Memory B cell (primary cell): ENCODE data around the gene PMS1.
"Not testable (repeated sequence)": the region's sequence is repeated elsewhere in the genome, so short reads cannot be mapped to it uniquely, and the experiment has no call there.

ENCODE experiments used
- ATAC-seq: fragments of 150-1000 bp; cut with Tn5 transposase; 2 replicates; pipeline ENCODE4 v1.10.0; 2021; ENCODE audit warnings: low read depth, mild to moderate bottlenecking, moderate library complexity
- DNase-seq, 2 donors: peaks; one replicate each; pipeline ENCODE4 v3.0.0; 2022; ENCODE audit warnings: low spot score in 2 of 2
- H3K27ac Mint-ChIP-seq: one replicate; pipeline ENCODE4 v1.8.0; 2022; ENCODE audit warnings: mild to moderate bottlenecking, moderate library complexity, mixed read lengths
- H3K27me3 Mint-ChIP-seq: one replicate; pipeline ENCODE4 v1.8.0; 2022; ENCODE audit warnings: mixed read lengths
- H3K36me3 Mint-ChIP-seq: one replicate; pipeline ENCODE4 v1.8.0; 2022; ENCODE audit warnings: mild to moderate bottlenecking, mixed read lengths
- H3K4me1 Mint-ChIP-seq: one replicate; pipeline ENCODE4 v1.8.0; 2022; ENCODE audit warnings: mixed read lengths
- H3K4me3 Mint-ChIP-seq: one replicate; pipeline ENCODE4 v1.8.0; 2022; ENCODE audit warnings: mild to moderate bottlenecking, moderate library complexity, mixed read lengths
- H3K9me3 Mint-ChIP-seq: one replicate; pipeline ENCODE4 v1.8.0; 2022; ENCODE audit warnings: mixed read lengths

Gene PMS1

GRCh38 chr2:189830510-189830909, 46.3 kb downstream of the PMS1 start:
- DNase-seq (no peak), ATAC-seq (no peak)
- H3K27me3 Mint-ChIP-seq, result no peaks in the 10 kb centered on the region
- H3K27ac Mint-ChIP-seq, result peak overlapping the region; percentile 31
- peaks cover 34% of the 10 kb centered on the region for H3K36me3 Mint-ChIP-seq
- no peak overlapping the region for H3K4me3 Mint-ChIP-seq
- peaks cover 9% of the 10 kb centered on the region for H3K4me1 Mint-ChIP-seq
- H3K9me3 Mint-ChIP-seq, result no peaks in the 10 kb centered on the region

GRCh38 chr2:189834059-189834458, 49.8 kb downstream of the PMS1 start:
- no peak for DNase-seq
- Mint-ChIP-seq H3K27ac (peak overlapping the region; percentile 15), H3K9me3 (no peaks in the 10 kb centered on the region), H3K4me1 (peaks cover 5% of the 10 kb centered on the region), H3K4me3 (no peak overlapping the region), H3K27me3 (no peaks in the 10 kb centered on the region), H3K36me3 (peaks cover 28% of the 10 kb centered on the region)
- no peak for ATAC-seq

GRCh38 chr2:189834642-189835041, 50.4 kb downstream of the PMS1 start:
- ATAC-seq, H3K27me3 Mint-ChIP-seq, DNase-seq, H3K4me3 Mint-ChIP-seq, H3K27ac Mint-ChIP-seq, H3K4me1 Mint-ChIP-seq, H3K9me3 Mint-ChIP-seq: not testable (repeated sequence)
- H3K36me3 Mint-ChIP-seq, result peaks cover 24% of the 10 kb centered on the region

GRCh38 chr2:189835855-189836558, 51.8 kb downstream of the PMS1 start:
- peaks cover 5% of the 10 kb centered on the region for H3K4me1 Mint-ChIP-seq
- H3K27me3 Mint-ChIP-seq, result no peaks in the 10 kb centered on the region
- DNase-seq (no peak), ATAC-seq (no peak)
- no peaks in the 10 kb centered on the region for H3K9me3 Mint-ChIP-seq
- H3K36me3 Mint-ChIP-seq, result peaks cover 16% of the 10 kb centered on the region
- no peak overlapping the region for H3K27ac Mint-ChIP-seq
- no peak overlapping the region for H3K4me3 Mint-ChIP-seq

GRCh38 chr2:189836644-189837043, 52.4 kb downstream of the PMS1 start:
- DNase-seq (no peak), ATAC-seq (no peak)
- H3K36me3 Mint-ChIP-seq, result peaks cover 18% of the 10 kb centered on the region
- H3K27ac Mint-ChIP-seq, result no peak overlapping the region
- H3K9me3 Mint-ChIP-seq, result no peaks in the 10 kb centered on the region
- no peak overlapping the region for H3K4me3 Mint-ChIP-seq
- peaks cover 5% of the 10 kb centered on the region for H3K4me1 Mint-ChIP-seq
- H3K27me3 Mint-ChIP-seq, result no peaks in the 10 kb centered on the region

- H3K27me3 Mint-ChIP-seq, result no peaks in the 10 kb centered on the region
- H3K36me3 Mint-ChIP-seq, result peaks cover 22% of the 10 kb centered on the region
- H3K9me3 Mint-ChIP-seq, result no peaks in the 10 kb centered on the region
- H3K4me1 Mint-ChIP-seq, result peaks cover 10% of the 10 kb centered on the region
- H3K4me3 Mint-ChIP-seq, result no peak overlapping the region
- H3K27ac Mint-ChIP-seq, result no peak overlapping the region
- ATAC-seq (no peak), DNase-seq (no peak)
Measured at GRCh38 chr2:189837326-189837725, 53.1 kb downstream of the PMS1 start.

- Mint-ChIP-seq H3K4me1 (peaks cover 5% of the 10 kb centered on the region), H3K4me3 (no peak overlapping the region), H3K27ac (peak overlapping the region; percentile 12), H3K36me3 (peaks cover 28% of the 10 kb centered on the region), H3K9me3 (no peaks in the 10 kb centered on the region), H3K27me3 (no peaks in the 10 kb centered on the region)
- ATAC-seq, result no peak
- no peak for DNase-seq
Measured at GRCh38 chr2:189841019-189841418, 56.8 kb downstream of the PMS1 start.

GRCh38 chr2:189848276-189848675, 64.0 kb downstream of the PMS1 start:
- Mint-ChIP-seq H3K9me3 (no peaks in the 10 kb centered on the region), H3K27ac (no peak overlapping the region), H3K36me3 (peaks cover 34% of the 10 kb centered on the region), H3K4me3 (no peak overlapping the region), H3K4me1 (no peaks in the 10 kb centered on the region), H3K27me3 (no peaks in the 10 kb centered on the region)
- ATAC-seq (no peak), DNase-seq (no peak)

- no peak for ATAC-seq
- Mint-ChIP-seq H3K4me3 (no peak overlapping the region), H3K27ac (no peak overlapping the region), H3K9me3 (no peaks in the 10 kb centered on the region), H3K36me3 (peaks cover 35% of the 10 kb centered on the region), H3K27me3 (no peaks in the 10 kb centered on the region), H3K4me1 (no peaks in the 10 kb centered on the region)
- no peak for DNase-seq
Measured at GRCh38 chr2:189849550-189849949, 65.3 kb downstream of the PMS1 start.

- H3K36me3 Mint-ChIP-seq, result peaks cover 32% of the 10 kb centered on the region
- ATAC-seq (no peak), DNase-seq (no peak)
- H3K9me3 Mint-ChIP-seq, result no peaks in the 10 kb centered on the region
- no peak overlapping the region for H3K27ac Mint-ChIP-seq
- no peak overlapping the region for H3K4me3 Mint-ChIP-seq
- no peaks in the 10 kb centered on the region for H3K4me1 Mint-ChIP-seq
- H3K27me3 Mint-ChIP-seq, result no peaks in the 10 kb centered on the region
Measured at GRCh38 chr2:189851174-189851826, 67.0 kb downstream of the PMS1 start.

- no peaks in the 10 kb centered on the region for H3K9me3 Mint-ChIP-seq
- H3K4me1 Mint-ChIP-seq, result no peaks in the 10 kb centered on the region
- H3K4me3 Mint-ChIP-seq, result no peak overlapping the region
- H3K27me3 Mint-ChIP-seq, result no peaks in the 10 kb centered on the region
- H3K36me3 Mint-ChIP-seq, result peaks cover 25% of the 10 kb centered on the region
- H3K27ac Mint-ChIP-seq, result no peak overlapping the region
- no peak for DNase-seq
- ATAC-seq, result no peak
Measured at GRCh38 chr2:189854187-189854586, 69.9 kb downstream of the PMS1 start.

GRCh38 chr2:189854940-189855339, 70.7 kb downstream of the PMS1 start:
- ATAC-seq, result no peak
- no peaks in the 10 kb centered on the region for H3K4me1 Mint-ChIP-seq
- H3K4me3 Mint-ChIP-seq, result no peak overlapping the region
- H3K36me3 Mint-ChIP-seq, result peaks cover 21% of the 10 kb centered on the region
- no peak overlapping the region for H3K27ac Mint-ChIP-seq
- H3K9me3 Mint-ChIP-seq, result no peaks in the 10 kb centered on the region
- no peaks in the 10 kb centered on the region for H3K27me3 Mint-ChIP-seq
- DNase-seq, result no peak

- H3K27me3 Mint-ChIP-seq, result no peaks in the 10 kb centered on the region
- no peak overlapping the region for H3K4me3 Mint-ChIP-seq
- no peak overlapping the region for H3K27ac Mint-ChIP-seq
- no peaks in the 10 kb centered on the region for H3K9me3 Mint-ChIP-seq
- peaks cover 20% of the 10 kb centered on the region for H3K36me3 Mint-ChIP-seq
- DNase-seq (no peak), ATAC-seq (no peak)
- H3K4me1 Mint-ChIP-seq, result peaks cover 2% of the 10 kb centered on the region
Measured at GRCh38 chr2:189858291-189858690, 74.0 kb downstream of the PMS1 start.

GRCh38 chr2:189860161-189860560, 75.9 kb downstream of the PMS1 start:
- Mint-ChIP-seq H3K4me3 (no peak overlapping the region), H3K27me3 (no peaks in the 10 kb centered on the region), H3K36me3 (peaks cover 18% of the 10 kb centered on the region), H3K27ac (peak overlapping the region; percentile 77), H3K4me1 (peaks cover 2% of the 10 kb centered on the region), H3K9me3 (no peaks in the 10 kb centered on the region)
- no peak for DNase-seq
- ATAC-seq, result no peak

- H3K4me1 Mint-ChIP-seq, result peaks cover 2% of the 10 kb centered on the region
- DNase-seq (no peak), ATAC-seq (no peak)
- peaks cover 17% of the 10 kb centered on the region for H3K36me3 Mint-ChIP-seq
- H3K27ac Mint-ChIP-seq, result no peak overlapping the region
- H3K4me3 Mint-ChIP-seq, result no peak overlapping the region
- H3K9me3 Mint-ChIP-seq, result no peaks in the 10 kb centered on the region
- no peaks in the 10 kb centered on the region for H3K27me3 Mint-ChIP-seq
Measured at GRCh38 chr2:189862751-189863150, 78.5 kb downstream of the PMS1 start.
